Smooth muscle cell of trachea (primary cell): Measurements from ENCODE around the gene N4BP2L1. TPM values are rescaled to one million over a fixed set of nuclear protein-coding genes. Genes with fewer than 3 reads are reported as not detected.

Experiments used
- total RNA-seq: library from RNA; depleted of rRNA; stranded (reverse); fragments of >200 nt; gene quantifications from 2 replicates; pipeline ENCODE4 v1.2.1, GENCODE V29; 2014

Gene N4BP2L1
- total RNA-seq: 2.5 and 4.5 TPM in 2 replicates

GRCh38 chr13:32427852-32428580, at the start of gene N4BP2L1:
N4BP2L1 (minus strand) TSS chr13:32428130; CDS start chr13:32428082, 48 bp downstream.

Other genes with a start within 250 kb of the N4BP2L1 start
- gene ZAR1L, start 112.8 kb downstream of the N4BP2L1 start, total RNA-seq: not detected in 2 replicates
- 0.99 and 16.3 TPM in 2 replicates for gene BRCA2, start 112.6 kb downstream of the N4BP2L1 start, total RNA-seq
- gene N4BP2L2, start 110.7 kb upstream of the N4BP2L1 start, total RNA-seq: 80.6 and 126 TPM in 2 replicates
- gene PDS5B, start 158.3 kb upstream of the N4BP2L1 start, total RNA-seq: 21.8 and 38.4 TPM in 2 replicates